H1 (cell line): ENCODE data around the gene LRCH3. TPM values are rescaled to one million over a fixed set of nuclear protein-coding genes. Genes with fewer than 3 reads are reported as not detected.

Source experiments
- E2F6 ChIP-seq: IDR thresholded peaks from 2 replicates; pipeline ENCODE4 v1.6.1; 2012; ENCODE audit warnings: inconsistent platforms
- RAD21 ChIP-seq, 2 experiments: IDR thresholded peaks in 1 of 2; conservative IDR thresholded peaks in 1 of 2; 2 replicates each; pipeline ENCODE4 v1.6.1; 2011; ENCODE audit warnings: low read depth in 2 of 2, low read length in 2 of 2, improper control_type of control experiment in 1 of 2, inconsistent platforms in 1 of 2, mild to moderate bottlenecking in 1 of 2, moderate library complexity in 1 of 2
- SIN3A ChIP-seq, 2 experiments: IDR thresholded peaks in 1 of 2; conservative IDR thresholded peaks in 1 of 2; 2 replicates each; pipeline ENCODE4 v1.6.1; 2011 to 2012; ENCODE audit warnings: low read length in 2 of 2, improper control_type of control experiment in 1 of 2, low read depth in 1 of 2, mild to moderate bottlenecking in 1 of 2
- TAF7 ChIP-seq: optimal IDR thresholded peaks from 2 replicates; pipeline ENCODE3; 2011; ENCODE audit warnings: low read depth, mild to moderate bottlenecking, inconsistent platforms, low read length, moderate library complexity, borderline replicate concordance
- polyA plus RNA-seq, 7 experiments: library from polyadenylated mRNA; depleted of rRNA in 3 of 7; stranded (reverse) in 5 of 7; unstranded in 2 of 7; fragments of >200 nt in 5 of 7; fragments of 200-250 nt in 2 of 7; gene quantifications; 1 replicate in 5 of 7; 2 replicates in 1 of 7; 4 replicates in 1 of 7; pipeline versions ENCODE4 v1.2.1 to v1.2.3, GENCODE V29; 2011 to 2013; ENCODE audit warnings: missing spikeins in 2 of 7, mixed read lengths in 2 of 7
- total RNA-seq: library from RNA; stranded (reverse); fragmentation: NEBNext Ultra II Directional; extraction: Animal tissue kit (Norgen Biotek cat#: 25700); gene quantifications from 2 replicates; pipeline ENCODE4 v1.2.1, GENCODE V29; 2021
- TF ChIP-seq, protein P1 (sequence below): IDR thresholded peaks from 2 replicates; pipeline ENCODE4 v1.6.1; 2011; ENCODE audit warnings: low read length, improper control_type of control experiment

Gene LRCH3
- total and polyA plus RNA-seq, 2 of the 8 experiments (the other 6 are each of a cell fraction or from before 2014, with no cell fraction given): 58.4 to 66.0 TPM

- TF ChIP-seq RAD21 (IDR thresholded peaks at IDR 0.05 in 1 of 2, conservative IDR thresholded peaks at IDR 0.05 in 1 of 2; ENCODE audit: low read depth in 2 of 2, low read length in 2 of 2): peak in 1 of 2 experiments; percentile 19; a peak in 1 of 4 replicates
- TF ChIP-seq E2F6: peak; percentile 33; the same call in 1 of the 2 replicates
- TF ChIP-seq, protein P1, sequence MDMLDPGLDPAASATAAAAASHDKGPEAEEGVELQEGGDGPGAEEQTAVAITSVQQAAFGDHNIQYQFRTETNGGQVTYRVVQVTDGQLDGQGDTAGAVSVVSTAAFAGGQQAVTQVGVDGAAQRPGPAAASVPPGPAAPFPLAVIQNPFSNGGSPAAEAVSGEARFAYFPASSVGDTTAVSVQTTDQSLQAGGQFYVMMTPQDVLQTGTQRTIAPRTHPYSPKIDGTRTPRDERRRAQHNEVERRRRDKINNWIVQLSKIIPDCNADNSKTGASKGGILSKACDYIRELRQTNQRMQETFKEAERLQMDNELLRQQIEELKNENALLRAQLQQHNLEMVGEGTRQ: no peak
- TF ChIP-seq TAF7: no peak
- 0 out of 4 replicates have a peak, but pooled peaks of 1 of the 2 experiments have one; percentile 49 for TF ChIP-seq SIN3A (conservative IDR thresholded peaks at IDR 0.05 in 1 of 2, IDR thresholded peaks at IDR 0.05 in 1 of 2; ENCODE audit: low read depth in 1 of 2, low read length in 2 of 2)
Observed at GRCh38 chr3:197749601-197750395, 41.3 kb upstream of the LRCH3 start, which contains the start of gene FYTTD1 (continued).
